Left lung (tissue), 10 donors: ENCODE measurements around the gene KDM4C. TPM values are rescaled to one million over a fixed set of nuclear protein-coding genes. Genes with fewer than 3 reads are reported as not detected.
A peak's percentile ranks its signal among the peaks of the same experiment; 100 is the strongest.

Source experiments
- ATAC-seq: fragments of 200-7000 bp; cut with Tn5 transposase; one replicate; pipeline ENCODE4 v1.9.1; 2020; ENCODE audit warnings: moderate library complexity
- DNase-seq, 4 donors: peaks; one replicate each; pipeline ENCODE4 v3.0.0-alpha.2; 2013 to 2020
- H3K27ac ChIP-seq, 2 donors: fragments of 200-600 bp; sonication (generic) in 1 of 2; one replicate each; pipeline versions ENCODE4 v1.5.0 to v1.8.0; 2020 to 2021
- H3K27me3 ChIP-seq, 2 donors: fragments of 200-600 bp; sonication (generic) in 1 of 2; one replicate each; pipeline versions ENCODE4 v1.5.0 to v1.8.0; 2020 to 2021
- H3K36me3 ChIP-seq, 2 donors: fragments of 200-600 bp; sonication (generic) in 1 of 2; one replicate each; pipeline versions ENCODE4 v1.5.0 to v1.8.0; 2020 to 2021
- H3K4me1 ChIP-seq, 2 donors: fragments of 200-600 bp; one replicate each; pipeline ENCODE4 v1.8.0; 2021
- H3K4me3 ChIP-seq, 2 donors: fragments of 200-600 bp; sonication (generic) in 1 of 2; one replicate each; pipeline versions ENCODE4 v1.5.0 to v1.8.0; 2020 to 2021; ENCODE audit warnings: mild to moderate bottlenecking in 1 of 2
- H3K9me3 ChIP-seq, 2 donors: fragments of 200-600 bp; sonication (generic) in 1 of 2; one replicate each; pipeline versions ENCODE4 v1.5.0 to v1.8.0; 2020 to 2021
- CTCF ChIP-seq, 2 donors: fragments of 200-600 bp; sonication (generic) in 1 of 2; IDR thresholded peaks; one replicate each; pipeline versions ENCODE4 v1.5.0 to v1.8.0; 2021; ENCODE audit warnings: antibody characterized with exemption in 2 of 2
- intact Hi-C, 2 donors: fragments of 100-400 bp; cut with DNase I; formaldehyde crosslinking; loops; one replicate each; pipeline versions ENCODE4 v1.11.2 to v1.14.2; 2022
- polyA plus RNA-seq, 6 donors: library from polyadenylated mRNA; unstranded; fragments of 120-200 nt; gene quantifications; one replicate each; pipeline ENCODE4 v1.2.1, GENCODE V29; 2013; ENCODE audit not compliant: insufficient read length in 6 of 6
- total RNA-seq, 2 donors: library from RNA; stranded (reverse); fragmentation: NEBNext Ultra II Directional; extraction: Animal tissue kit (Norgen Biotek cat#: 25700); gene quantifications; one replicate each; pipeline ENCODE4 v1.2.1, GENCODE V29; 2021
- donor health status: DM: no; HTN: yes; CAD: no.
- donor health status: DM: no; HTN: no; CAD: no.

The KDM4C gene
- total and polyA plus RNA-seq, 8 donors, result 11.7 to 34.8 (median 15.2) TPM

GRCh38 chr9:7196467-7196866, 438.7 kb downstream of the KDM4C start:
- DNase-seq, result no peak
- Histone ChIP-seq H3K4me3 (no peak overlapping the region), H3K27me3 (no peaks in the 10 kb centered on the region), H3K36me3 (no peaks in the 10 kb centered on the region), H3K4me1 (no peaks in the 10 kb centered on the region), H3K27ac (no peak overlapping the region), H3K9me3 (no peaks in the 10 kb centered on the region)
- no peak for TF ChIP-seq CTCF (IDR thresholded peaks at IDR 0.05)
- intact Hi-C loops, result no loop called here
- no peak for ATAC-seq

- ATAC-seq, result no peak
- H3K27me3 ChIP-seq, result no peaks in the 10 kb centered on the region
- DNase-seq, result no peak
- intact Hi-C loops, result no loop called here
- H3K36me3 ChIP-seq, result no peaks in the 10 kb centered on the region
- no peak overlapping the region for H3K27ac ChIP-seq
- H3K9me3 ChIP-seq, result no peaks in the 10 kb centered on the region
- TF ChIP-seq CTCF (IDR thresholded peaks at IDR 0.05), result no peak
- H3K4me3 ChIP-seq, result no peak overlapping the region
- no peaks in the 10 kb centered on the region for H3K4me1 ChIP-seq
These were observed 443.4 kb downstream of the KDM4C start for GRCh38 chr9:7201196-7201595.

- H3K4me1 ChIP-seq, result no peaks in the 10 kb centered on the region
- ATAC-seq (no peak), DNase-seq (no peak)
- no peaks in the 10 kb centered on the region for H3K36me3 ChIP-seq
- H3K27me3 ChIP-seq, result peaks cover 0 to 5% of the 10 kb centered on the region in 2 donors
- no peak for TF ChIP-seq CTCF (IDR thresholded peaks at IDR 0.05)
- intact Hi-C loops, result no loop called here
- no peak overlapping the region for H3K4me3 ChIP-seq
- no peaks in the 10 kb centered on the region for H3K9me3 ChIP-seq
- no peak overlapping the region for H3K27ac ChIP-seq
These were observed 448.0 kb downstream of the KDM4C start for GRCh38 chr9:7205806-7206205.

GRCh38 chr9:7206221-7206758, 448.5 kb downstream of the KDM4C start:
- H3K36me3 ChIP-seq, result no peaks in the 10 kb centered on the region
- intact Hi-C loops, result no loop called here
- H3K4me1 ChIP-seq, result no peaks in the 10 kb centered on the region
- H3K27ac ChIP-seq, result no peak overlapping the region
- no peaks in the 10 kb centered on the region for H3K9me3 ChIP-seq
- ATAC-seq (no peak), DNase-seq (no peak)
- no peak overlapping the region for H3K4me3 ChIP-seq
- no peak for TF ChIP-seq CTCF (IDR thresholded peaks at IDR 0.05)
- peaks cover 0 to 5% of the 10 kb centered on the region in 2 donors for H3K27me3 ChIP-seq

- Histone ChIP-seq H3K36me3 (no peaks in the 10 kb centered on the region), H3K9me3 (no peaks in the 10 kb centered on the region), H3K27me3 (peaks cover 0 to 19% of the 10 kb centered on the region in 2 donors), H3K4me3 (peak overlapping the region in 1 of 2 donors; percentile 7), H3K27ac (no peak overlapping the region), H3K4me1 (no peaks in the 10 kb centered on the region)
- no peak for ATAC-seq
- intact Hi-C loops, result no loop called here
- no peak for TF ChIP-seq CTCF (IDR thresholded peaks at IDR 0.05)
- peak in 1 of 4 donors; percentile 2 for DNase-seq
These were observed 451.4 kb downstream of the KDM4C start for GRCh38 chr9:7209016-7209715.
